Measurements from ENCODE around the gene EPHA3.

The EPHA3 gene

DNA sequence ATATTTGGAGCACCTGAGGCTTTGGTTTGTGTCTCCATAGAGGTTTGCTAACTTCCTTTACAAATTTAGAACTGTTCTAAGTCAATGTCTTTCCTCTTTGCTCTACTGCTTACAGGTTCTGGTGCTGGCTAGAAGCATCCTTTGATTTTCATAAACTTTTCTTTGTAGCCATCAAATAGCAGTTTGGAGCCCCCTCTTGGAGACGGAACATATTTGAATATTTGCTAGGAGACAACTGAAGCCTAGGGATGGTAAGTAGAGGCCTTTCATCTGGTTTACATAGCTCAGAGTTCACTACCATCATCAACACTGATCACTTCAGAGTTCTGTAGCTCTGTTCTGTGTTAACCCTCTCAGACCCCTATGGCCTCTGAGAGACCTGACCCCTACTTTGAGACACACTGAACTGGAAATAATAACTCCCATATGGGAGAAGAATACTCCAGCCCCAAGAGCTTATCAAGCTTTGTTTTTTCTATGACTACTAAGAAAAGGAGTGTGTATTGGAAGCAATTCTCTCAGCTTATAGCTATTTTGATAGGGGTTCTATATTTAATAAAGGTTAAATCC is 420.4 kb downstream of the EPHA3 start:
- TF ChIP-seq GLIS3 (CRISPR knock-in tag; IDR thresholded peaks at IDR 0.05) (no peak), TCF4 (CRISPR knock-in tag; IDR thresholded peaks at IDR 0.05; ENCODE audit: borderline replicate concordance) (no peak), BACH2 (CRISPR knock-in tag; IDR thresholded peaks at IDR 0.05; ENCODE audit: borderline replicate concordance) (no peak), SNAI2 (CRISPR knock-in tag; IDR thresholded peaks at IDR 0.05) (no peak), ZFP30 (CRISPR knock-in tag; IDR thresholded peaks at IDR 0.05) (no peak), RARB (CRISPR knock-in tag; IDR thresholded peaks at IDR 0.05) (no peak), CSDC2 (CRISPR knock-in tag; IDR thresholded peaks at IDR 0.05) (no peak), ZNF70 (CRISPR knock-in tag; IDR thresholded peaks at IDR 0.05) (no peak), TOX (CRISPR knock-in tag; IDR thresholded peaks at IDR 0.05; ENCODE audit: borderline replicate concordance) (no peak), ARNTL (CRISPR knock-in tag; IDR thresholded peaks at IDR 0.05; ENCODE audit: borderline replicate concordance, low read depth) (no peak)
- TF ChIP-seq, protein P1, sequence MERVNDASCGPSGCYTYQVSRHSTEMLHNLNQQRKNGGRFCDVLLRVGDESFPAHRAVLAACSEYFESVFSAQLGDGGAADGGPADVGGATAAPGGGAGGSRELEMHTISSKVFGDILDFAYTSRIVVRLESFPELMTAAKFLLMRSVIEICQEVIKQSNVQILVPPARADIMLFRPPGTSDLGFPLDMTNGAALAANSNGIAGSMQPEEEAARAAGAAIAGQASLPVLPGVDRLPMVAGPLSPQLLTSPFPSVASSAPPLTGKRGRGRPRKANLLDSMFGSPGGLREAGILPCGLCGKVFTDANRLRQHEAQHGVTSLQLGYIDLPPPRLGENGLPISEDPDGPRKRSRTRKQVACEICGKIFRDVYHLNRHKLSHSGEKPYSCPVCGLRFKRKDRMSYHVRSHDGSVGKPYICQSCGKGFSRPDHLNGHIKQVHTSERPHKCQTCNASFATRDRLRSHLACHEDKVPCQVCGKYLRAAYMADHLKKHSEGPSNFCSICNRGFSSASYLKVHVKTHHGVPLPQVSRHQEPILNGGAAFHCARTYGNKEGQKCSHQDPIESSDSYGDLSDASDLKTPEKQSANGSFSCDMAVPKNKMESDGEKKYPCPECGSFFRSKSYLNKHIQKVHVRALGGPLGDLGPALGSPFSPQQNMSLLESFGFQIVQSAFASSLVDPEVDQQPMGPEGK (CRISPR knock-in tag; IDR thresholded peaks at IDR 0.05; ENCODE audit: borderline replicate concordance), result no peak
- TF ChIP-seq, protein P2, sequence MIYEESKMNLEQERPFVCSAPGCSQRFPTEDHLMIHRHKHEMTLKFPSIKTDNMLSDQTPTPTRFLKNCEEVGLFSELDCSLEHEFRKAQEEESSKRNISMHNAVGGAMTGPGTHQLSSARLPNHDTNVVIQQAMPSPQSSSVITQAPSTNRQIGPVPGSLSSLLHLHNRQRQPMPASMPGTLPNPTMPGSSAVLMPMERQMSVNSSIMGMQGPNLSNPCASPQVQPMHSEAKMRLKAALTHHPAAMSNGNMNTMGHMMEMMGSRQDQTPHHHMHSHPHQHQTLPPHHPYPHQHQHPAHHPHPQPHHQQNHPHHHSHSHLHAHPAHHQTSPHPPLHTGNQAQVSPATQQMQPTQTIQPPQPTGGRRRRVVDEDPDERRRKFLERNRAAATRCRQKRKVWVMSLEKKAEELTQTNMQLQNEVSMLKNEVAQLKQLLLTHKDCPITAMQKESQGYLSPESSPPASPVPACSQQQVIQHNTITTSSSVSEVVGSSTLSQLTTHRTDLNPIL (CRISPR knock-in tag; IDR thresholded peaks at IDR 0.05; ENCODE audit: low read depth), result no peak
- TF ChIP-seq, protein P3, sequence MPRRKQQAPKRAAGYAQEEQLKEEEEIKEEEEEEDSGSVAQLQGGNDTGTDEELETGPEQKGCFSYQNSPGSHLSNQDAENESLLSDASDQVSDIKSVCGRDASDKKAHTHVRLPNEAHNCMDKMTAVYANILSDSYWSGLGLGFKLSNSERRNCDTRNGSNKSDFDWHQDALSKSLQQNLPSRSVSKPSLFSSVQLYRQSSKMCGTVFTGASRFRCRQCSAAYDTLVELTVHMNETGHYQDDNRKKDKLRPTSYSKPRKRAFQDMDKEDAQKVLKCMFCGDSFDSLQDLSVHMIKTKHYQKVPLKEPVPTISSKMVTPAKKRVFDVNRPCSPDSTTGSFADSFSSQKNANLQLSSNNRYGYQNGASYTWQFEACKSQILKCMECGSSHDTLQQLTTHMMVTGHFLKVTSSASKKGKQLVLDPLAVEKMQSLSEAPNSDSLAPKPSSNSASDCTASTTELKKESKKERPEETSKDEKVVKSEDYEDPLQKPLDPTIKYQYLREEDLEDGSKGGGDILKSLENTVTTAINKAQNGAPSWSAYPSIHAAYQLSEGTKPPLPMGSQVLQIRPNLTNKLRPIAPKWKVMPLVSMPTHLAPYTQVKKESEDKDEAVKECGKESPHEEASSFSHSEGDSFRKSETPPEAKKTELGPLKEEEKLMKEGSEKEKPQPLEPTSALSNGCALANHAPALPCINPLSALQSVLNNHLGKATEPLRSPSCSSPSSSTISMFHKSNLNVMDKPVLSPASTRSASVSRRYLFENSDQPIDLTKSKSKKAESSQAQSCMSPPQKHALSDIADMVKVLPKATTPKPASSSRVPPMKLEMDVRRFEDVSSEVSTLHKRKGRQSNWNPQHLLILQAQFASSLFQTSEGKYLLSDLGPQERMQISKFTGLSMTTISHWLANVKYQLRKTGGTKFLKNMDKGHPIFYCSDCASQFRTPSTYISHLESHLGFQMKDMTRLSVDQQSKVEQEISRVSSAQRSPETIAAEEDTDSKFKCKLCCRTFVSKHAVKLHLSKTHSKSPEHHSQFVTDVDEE (CRISPR knock-in tag; IDR thresholded peaks at IDR 0.05), result no peak
- no peak for ATAC-seq
